Osteoblast (primary cell): ENCODE data around the gene KCNQ5. TPM values are rescaled to one million over a fixed set of nuclear protein-coding genes. Genes with fewer than 3 reads are reported as not detected.

Experiments used
- DNase-seq: peaks from one replicate; pipeline ENCODE4 v3.0.0; 2011; ENCODE audit warnings: low spot score, mixed read lengths; ENCODE audit not compliant: insufficient read length; ENCODE audit errors: missing footprints
- H2AFZ ChIP-seq: 2 replicates; pipeline ENCODE4 v1.6.0; 2011; ENCODE audit warnings: mild to moderate bottlenecking, low read length
- H3K27ac ChIP-seq: 2 replicates; pipeline ENCODE4 v1.5.1; 2011; ENCODE audit warnings: mild to moderate bottlenecking, low read depth, low read length, moderate library complexity
- H3K27me3 ChIP-seq: 2 replicates; pipeline ENCODE4 v1.6.0; 2012; ENCODE audit warnings: mild to moderate bottlenecking, control low read depth, inconsistent platforms, low read length, moderate library complexity; ENCODE audit not compliant: insufficient read depth
- H3K36me3 ChIP-seq: 2 replicates; pipeline ENCODE4 v1.5.1; 2011; ENCODE audit warnings: mild to moderate bottlenecking, low read length, control low read depth, moderate library complexity; ENCODE audit not compliant: insufficient read depth
- H3K4me1 ChIP-seq: 2 replicates; pipeline ENCODE4 v1.5.1; 2011; ENCODE audit warnings: mild to moderate bottlenecking, low read length, control low read depth, moderate library complexity; ENCODE audit not compliant: insufficient read depth
- H3K4me2 ChIP-seq: 2 replicates; pipeline ENCODE4 v1.6.0; 2011; ENCODE audit warnings: mild to moderate bottlenecking, low read length; ENCODE audit not compliant: insufficient read depth
- H3K4me3 ChIP-seq: fragments of 200-600 bp; sonication (generic); 3 replicates; pipeline ENCODE4 v1.5.1; 2012; ENCODE audit warnings: mild to moderate bottlenecking, low read length, inconsistent platforms; ENCODE audit not compliant: insufficient read depth
- H3K79me2 ChIP-seq: 2 replicates; pipeline ENCODE4 v1.6.0; 2012; ENCODE audit warnings: mild to moderate bottlenecking, low read length, control low read depth, inconsistent platforms; ENCODE audit not compliant: insufficient read depth
- H3K9me3 ChIP-seq: 2 replicates; pipeline ENCODE4 v1.5.1; 2011; ENCODE audit warnings: low read depth, low read length, control low read depth
- H4K20me1 ChIP-seq: 2 replicates; pipeline ENCODE4 v1.6.0; 2012; ENCODE audit warnings: mild to moderate bottlenecking, low read length, control low read depth; ENCODE audit not compliant: insufficient read depth
- CTCF ChIP-seq: IDR thresholded peaks from 2 replicates; pipeline ENCODE4 v1.5.1; 2011; ENCODE audit warnings: mild to moderate bottlenecking, low read depth, low read length, moderate library complexity; ENCODE audit errors: extremely low read depth
- total RNA-seq: library from RNA; depleted of rRNA; stranded (reverse); fragments of >200 nt; gene quantifications from 2 replicates; pipeline ENCODE4 v1.2.3, GENCODE V29; 2012

The KCNQ5 gene
- total RNA-seq, 1 donor, result 4.0 TPM

GRCh38 chr6:72955666-72956065 is 333.8 kb downstream of the KCNQ5 start:
- peak overlapping the region; percentile 14 for H3K4me2 ChIP-seq
- peak overlapping the region; percentile 15 for H2AFZ ChIP-seq
- H3K4me3 ChIP-seq, result no peak overlapping the region

GRCh38 chr6:72956272-72956671 is 334.4 kb downstream of the KCNQ5 start:
- Histone ChIP-seq H2AFZ (peak overlapping the region; percentile 15), H3K9me3 (no peaks in the 10 kb centered on the region), H3K27me3 (no peaks in the 10 kb centered on the region), H3K4me3 (no peak overlapping the region), H3K36me3 (no peaks in the 10 kb centered on the region), H4K20me1 (no peaks in the 10 kb centered on the region), H3K79me2 (no peaks in the 10 kb centered on the region), H3K4me1 (peaks cover 20% of the 10 kb centered on the region), H3K4me2 (no peak overlapping the region), H3K27ac (no peak overlapping the region)
- TF ChIP-seq CTCF, result no peak
- no peak for DNase-seq

More at GRCh38 chr6:72955666-72956065, 333.8 kb downstream of the KCNQ5 start:
- no peaks in the 10 kb centered on the region for H3K79me2 ChIP-seq
- peaks cover 20% of the 10 kb centered on the region for H3K4me1 ChIP-seq
- no peak overlapping the region for H3K27ac ChIP-seq
- TF ChIP-seq CTCF, result no peak
- H4K20me1 ChIP-seq, result no peaks in the 10 kb centered on the region
- no peaks in the 10 kb centered on the region for H3K36me3 ChIP-seq
- no peak for DNase-seq
- no peaks in the 10 kb centered on the region for H3K9me3 ChIP-seq
- no peaks in the 10 kb centered on the region for H3K27me3 ChIP-seq

GRCh38 chr6:72959821-72960220 is 338.0 kb downstream of the KCNQ5 start:
- no peak overlapping the region for H3K4me3 ChIP-seq
- H3K27me3 ChIP-seq, result no peaks in the 10 kb centered on the region
- TF ChIP-seq CTCF, result no peak
- DNase-seq, result peak; percentile 80
- H3K27ac ChIP-seq, result peak overlapping the region; percentile 4
- H3K4me2 ChIP-seq, result peak overlapping the region; percentile 36
- H4K20me1 ChIP-seq, result no peaks in the 10 kb centered on the region
- H3K79me2 ChIP-seq, result no peaks in the 10 kb centered on the region
- peaks cover 8% of the 10 kb centered on the region for H3K4me1 ChIP-seq
- peak overlapping the region; percentile 33 for H2AFZ ChIP-seq
- H3K36me3 ChIP-seq, result no peaks in the 10 kb centered on the region
- H3K9me3 ChIP-seq, result no peaks in the 10 kb centered on the region

GRCh38 chr6:72963946-72964345 is 342.1 kb downstream of the KCNQ5 start:
- Histone ChIP-seq H3K36me3 (no peaks in the 10 kb centered on the region), H3K27me3 (no peaks in the 10 kb centered on the region), H4K20me1 (no peaks in the 10 kb centered on the region), H3K4me1 (peaks cover 14% of the 10 kb centered on the region), H2AFZ (peak overlapping the region; percentile 49), H3K9me3 (no peaks in the 10 kb centered on the region), H3K27ac (peak overlapping the region; percentile 53), H3K4me2 (peak overlapping the region; percentile 28), H3K4me3 (no peak overlapping the region), H3K79me2 (no peaks in the 10 kb centered on the region)
- peak; percentile 71 for DNase-seq
- TF ChIP-seq CTCF, result no peak
